GM19099 (cell line): ENCODE results near the gene CSTF3.

Experiments
- POLR2A ChIP-seq: IDR thresholded peaks from 3 replicates; pipeline ENCODE4 v1.6.1; 2011; ENCODE audit warnings: low read depth; ENCODE audit not compliant: insufficient read length; ENCODE audit errors: extremely low read depth

CSTF3 gene

DNA sequence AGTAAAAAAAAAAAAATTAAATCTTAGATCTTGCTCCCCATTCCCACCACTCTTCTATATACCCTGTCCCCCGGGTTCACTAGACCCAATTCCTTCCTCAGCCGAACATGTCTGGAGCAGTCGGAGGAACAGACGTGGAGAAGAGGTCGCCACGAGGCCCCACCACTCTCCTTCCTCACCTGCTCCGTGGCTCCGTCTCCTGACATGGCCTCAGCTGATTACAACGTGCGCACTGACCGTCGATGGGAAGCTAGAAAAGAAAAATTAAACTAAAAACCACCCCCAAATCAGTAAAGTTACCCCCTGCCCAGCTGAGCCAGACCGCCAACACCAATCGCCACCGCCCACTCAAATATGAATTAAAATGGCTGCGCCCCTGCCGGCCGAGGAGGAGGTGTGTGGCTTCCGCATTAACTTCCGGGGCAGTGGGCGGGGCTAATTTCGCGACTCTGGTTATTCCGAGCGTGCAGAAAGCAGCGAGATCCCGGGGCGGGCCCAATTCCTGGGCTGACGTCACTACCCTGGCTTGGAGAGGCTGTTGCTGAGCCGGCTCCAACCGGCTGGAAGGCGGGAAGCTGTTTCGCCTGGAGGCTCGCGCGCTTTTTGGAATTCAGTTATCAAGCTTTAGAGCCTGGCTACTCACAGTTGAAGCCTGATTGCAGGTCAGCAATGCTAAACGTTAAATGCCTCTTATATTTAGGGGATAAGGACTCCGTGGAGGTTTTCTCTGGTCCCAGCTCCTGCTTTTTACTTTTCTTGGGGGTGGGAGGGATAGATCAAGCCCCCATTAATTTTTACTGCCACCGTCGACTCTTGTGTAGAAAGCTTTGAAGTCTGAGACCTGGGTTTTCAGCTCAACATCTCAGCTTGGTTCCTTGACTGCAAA, at the start of gene CSTF3:
Gene CSTF3, minus strand, starts transcription at position 361 of the 886 bp plus-strand sequence. Its CDS starts 155 bp downstream, at position 206.
- TF ChIP-seq POLR2A = peak; percentile 78

DNA sequence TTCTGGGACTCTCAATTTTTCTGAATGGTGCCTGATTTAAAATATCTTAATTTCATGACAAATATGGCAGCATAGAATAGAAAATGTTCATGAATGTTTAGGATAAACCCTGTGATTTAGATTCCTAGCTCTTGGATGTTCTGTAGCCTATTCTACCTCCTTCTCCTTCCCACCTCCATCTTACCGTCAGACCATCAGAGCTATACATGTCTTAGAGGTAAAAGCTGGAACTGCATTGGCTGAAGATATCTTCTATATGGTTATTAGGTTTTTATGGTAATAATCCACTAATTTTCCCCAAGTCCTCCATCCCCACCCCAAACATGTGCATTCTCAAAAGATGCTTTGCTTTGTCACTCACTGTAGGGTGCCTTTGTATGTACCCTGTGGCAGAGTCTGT, 46.9 kb upstream of the CSTF3 start:
- TF ChIP-seq POLR2A = no peak

DNA sequence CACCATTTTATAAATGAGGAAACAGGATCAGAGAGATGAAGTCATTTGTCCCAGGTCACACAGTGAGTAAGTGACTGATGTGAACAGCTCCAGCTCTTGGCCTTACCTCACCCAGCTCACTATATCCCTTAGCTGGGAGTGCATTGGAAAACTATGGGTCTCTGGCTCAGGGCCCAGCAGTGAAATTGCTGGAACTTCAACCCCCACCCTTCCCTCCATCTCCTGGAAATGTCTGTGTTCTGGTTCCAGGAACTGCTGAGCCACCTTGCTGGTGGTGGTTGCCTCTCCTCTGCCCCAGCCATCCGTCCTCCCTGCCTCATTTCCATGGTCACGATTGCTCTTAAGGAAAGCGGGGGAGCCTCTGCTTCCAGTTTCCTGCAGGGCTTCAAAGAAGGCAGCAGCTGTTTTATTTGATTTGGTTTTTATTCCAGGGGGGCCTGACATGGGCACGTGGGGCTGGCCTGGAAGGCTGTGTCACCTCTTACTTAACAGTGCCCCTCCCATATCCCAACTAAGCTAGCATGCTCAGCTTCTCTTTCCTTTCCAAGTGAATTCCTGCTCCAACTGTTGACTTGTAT, 46.2 kb upstream of the CSTF3 start:
- no peak for TF ChIP-seq POLR2A

DNA sequence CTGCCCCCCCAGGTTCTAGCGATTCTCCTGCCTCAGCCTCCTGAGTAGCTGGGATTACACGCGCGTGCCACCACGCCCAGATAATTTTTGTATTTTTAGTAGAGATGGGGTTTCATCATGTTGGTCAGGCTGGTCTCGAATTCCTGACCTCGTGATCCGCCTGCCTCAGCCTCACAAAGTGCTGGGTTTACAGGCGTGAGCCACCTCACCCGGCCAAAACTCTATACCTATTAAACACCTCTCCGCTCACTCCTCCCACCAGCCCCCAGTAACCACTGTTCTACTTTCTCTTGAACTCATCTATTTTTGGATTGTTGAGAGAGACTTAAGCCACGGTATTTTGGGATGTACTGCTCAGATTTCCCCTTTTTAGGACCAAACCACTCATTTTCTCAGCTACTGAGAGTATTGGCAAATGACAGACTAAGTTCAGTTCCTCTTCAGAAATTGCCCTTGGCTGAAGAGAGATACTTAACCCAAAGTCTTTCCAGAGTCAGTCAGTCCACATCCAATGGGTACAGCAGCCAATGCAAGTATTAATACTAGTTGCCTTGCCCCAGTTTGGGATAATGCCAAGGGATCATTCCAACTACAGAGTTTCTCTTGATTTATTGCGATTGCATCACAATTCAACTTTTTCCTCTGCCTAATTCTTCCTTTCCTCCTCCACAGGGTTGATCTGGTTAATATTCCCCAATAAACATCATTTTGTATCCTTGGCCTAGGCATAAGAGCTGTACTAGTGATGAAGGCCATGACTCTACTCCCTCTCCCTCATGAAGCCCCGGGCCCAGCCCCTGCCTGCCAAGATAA, 36.8 kb upstream of the CSTF3 start:
- no peak for TF ChIP-seq POLR2A

DNA sequence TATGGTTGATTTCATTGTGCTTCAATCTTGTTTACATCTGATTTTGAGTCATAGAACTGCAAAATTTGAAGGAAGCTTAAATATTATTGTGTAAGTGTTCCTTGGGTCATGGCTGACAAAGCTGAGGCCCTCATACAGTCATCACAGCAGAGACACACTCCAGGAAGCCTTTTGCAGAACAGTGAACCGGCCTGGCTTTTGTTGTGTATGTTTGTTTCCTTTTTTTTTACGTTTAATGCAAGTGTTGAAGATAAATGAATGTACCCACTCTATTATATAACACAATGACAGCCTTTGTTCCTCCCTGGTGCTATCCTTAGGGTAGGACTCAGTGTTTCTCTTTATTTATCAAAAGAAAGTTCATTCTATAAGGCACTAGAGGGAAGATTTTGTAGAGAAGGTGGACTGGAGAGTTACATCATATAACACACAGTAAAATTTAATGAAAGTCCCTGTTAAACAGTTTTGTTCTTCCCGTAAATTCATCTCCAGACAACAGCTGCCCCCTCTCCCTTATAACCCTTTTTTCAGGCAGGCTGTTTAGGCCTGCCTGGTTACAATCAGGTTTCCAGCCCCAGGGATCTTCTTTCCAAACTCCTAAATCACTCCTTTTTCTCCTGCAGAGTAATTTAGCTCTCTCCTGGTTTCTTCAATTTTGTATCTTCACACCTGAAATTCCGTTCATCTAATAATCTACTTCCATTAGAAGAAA, 34.3 kb upstream of the CSTF3 start:
- TF ChIP-seq POLR2A = no peak

DNA sequence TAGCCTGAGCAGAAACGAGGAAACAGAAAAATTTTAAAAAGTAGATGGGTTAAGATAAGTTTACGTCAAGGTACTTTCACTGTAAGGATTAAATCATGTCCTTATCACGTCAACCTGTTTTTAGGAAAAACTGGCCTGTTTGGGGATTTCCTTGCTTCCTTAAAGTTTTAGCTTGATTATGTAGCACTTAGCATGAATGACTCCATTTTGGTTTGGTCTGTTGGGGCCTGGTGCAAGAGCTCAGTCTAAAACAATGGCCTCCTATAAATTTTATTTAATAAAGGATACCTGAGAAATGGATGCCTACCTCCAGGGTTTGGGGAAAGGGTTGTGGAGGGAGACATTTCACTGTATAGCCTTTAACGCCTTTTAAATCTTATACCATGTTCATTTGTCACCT, 33.2 kb upstream of the CSTF3 start:
- no peak for TF ChIP-seq POLR2A

DNA sequence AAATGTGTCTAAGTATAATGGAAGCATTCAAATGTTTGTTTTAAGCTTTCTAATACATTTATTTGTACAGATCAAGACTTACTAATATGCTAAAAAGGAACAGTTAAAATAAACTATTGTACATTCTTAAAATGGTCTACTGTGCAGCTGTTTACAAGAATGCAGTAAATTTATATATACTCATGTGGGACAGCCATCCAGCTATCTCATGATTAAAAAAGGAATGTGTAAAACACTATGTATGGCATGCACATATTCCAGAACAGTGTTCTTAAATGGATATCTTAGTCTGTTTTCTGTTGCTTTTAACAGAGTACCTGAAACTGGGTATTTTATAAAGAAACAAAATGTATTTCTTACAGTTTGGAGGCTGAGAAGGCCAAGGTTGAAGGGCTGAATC, 30.2 kb upstream of the CSTF3 start:
- no peak for TF ChIP-seq POLR2A

DNA sequence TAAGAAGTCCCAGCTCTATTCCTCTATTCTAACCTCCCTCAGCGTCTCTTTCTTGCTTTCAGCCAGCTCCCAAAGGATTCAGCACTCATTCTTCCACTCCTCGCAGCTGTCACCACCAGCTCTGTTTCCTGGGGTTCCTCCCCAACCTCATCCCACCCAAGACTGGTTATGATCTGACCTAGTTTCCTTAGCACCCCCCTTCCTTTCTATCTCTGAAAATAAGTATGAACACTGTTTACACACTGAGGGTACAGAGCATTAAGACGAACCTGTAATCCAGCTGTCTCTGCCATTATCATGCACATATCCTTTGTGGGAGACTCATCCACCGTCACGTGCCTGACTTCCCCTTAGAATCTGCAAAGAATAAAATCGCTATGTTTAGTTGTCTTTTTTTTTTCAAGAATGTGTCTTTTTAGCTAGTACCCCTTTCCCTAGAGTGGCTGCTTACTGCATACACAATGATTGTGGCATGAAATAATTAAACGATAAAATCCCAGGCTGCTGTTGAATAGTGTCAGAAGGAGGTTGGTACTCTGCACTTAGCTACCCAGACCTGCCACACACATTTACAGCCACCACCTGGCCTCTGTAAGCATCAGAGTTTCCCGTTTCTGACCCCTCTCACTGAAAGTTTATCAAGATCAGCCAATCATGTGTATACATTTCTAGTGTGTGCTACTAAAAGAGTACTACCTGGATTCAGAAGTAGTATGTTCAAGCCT, 26.9 kb upstream of the CSTF3 start:
- TF ChIP-seq POLR2A = no peak

DNA sequence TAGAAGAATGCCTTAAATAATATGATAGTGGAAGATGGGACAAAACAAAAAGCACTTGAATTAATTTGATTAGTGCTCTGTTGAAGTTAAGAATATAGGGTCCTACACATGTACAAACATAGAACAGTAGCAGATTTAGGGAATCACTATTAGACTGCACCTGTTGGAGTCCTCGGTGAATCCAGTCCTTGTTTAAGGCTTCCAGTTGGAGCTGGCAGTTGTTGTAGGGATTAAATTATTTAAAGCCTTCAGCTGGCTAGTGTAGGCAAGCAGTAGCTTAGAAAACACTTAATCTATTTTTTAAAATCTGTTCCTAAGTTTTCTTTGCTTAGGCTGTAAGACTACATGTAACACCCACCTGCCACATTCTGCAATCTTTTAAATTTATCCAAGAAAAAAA, 24.5 kb upstream of the CSTF3 start:
- TF ChIP-seq POLR2A = no peak

DNA sequence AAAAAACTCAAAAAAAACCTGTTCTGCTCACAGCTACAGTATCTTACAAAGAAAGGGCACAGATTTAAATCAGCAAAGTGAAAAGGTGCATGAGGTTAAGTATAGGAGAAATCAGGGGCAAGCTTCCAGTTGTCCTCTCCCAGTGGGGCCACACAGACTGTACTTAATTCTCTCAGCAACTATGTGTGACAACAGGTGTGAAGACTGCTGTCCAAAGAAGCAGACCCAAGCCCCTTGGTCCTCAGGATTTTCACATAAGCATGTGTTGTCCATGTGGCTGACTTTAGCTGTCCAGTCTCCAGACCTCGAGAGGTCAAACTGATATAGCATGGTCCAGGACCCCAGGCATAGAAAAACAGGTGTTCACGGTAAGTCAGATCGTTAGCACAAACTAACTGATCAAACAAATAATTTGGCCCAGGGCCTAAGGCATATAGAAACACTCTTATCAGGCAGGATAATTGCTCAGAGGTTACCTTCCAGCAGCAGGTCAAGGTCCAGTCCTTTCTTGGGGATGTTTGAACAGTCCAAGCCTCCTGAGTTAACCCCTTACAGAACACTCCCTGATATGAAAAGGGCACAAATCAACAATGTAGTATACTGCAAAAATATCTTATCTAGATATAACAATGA, 21.1 kb upstream of the CSTF3 start:
- no peak for TF ChIP-seq POLR2A

DNA sequence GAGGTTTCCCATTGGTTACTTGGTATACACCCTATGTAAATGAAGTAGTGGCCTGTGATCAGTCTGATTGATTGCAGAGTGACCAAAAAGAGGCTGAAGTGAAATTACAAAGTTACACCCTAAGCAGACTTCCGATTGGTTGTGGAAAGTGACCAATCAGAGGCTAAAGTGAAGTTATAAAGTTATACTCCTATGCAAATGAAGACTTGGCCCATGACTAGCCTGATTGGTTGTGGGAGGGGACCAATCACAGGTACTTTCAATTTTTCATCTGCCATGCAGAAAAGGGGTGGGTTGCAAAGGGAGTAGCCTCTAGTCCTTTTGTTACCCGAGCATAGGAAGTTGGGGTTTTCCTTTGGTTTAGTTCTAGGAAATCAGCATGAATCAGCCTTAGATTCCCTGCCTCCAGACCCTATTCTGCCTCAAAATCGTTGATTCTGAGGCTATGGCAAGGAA, 18.1 kb upstream of the CSTF3 start:
- no peak for TF ChIP-seq POLR2A

DNA sequence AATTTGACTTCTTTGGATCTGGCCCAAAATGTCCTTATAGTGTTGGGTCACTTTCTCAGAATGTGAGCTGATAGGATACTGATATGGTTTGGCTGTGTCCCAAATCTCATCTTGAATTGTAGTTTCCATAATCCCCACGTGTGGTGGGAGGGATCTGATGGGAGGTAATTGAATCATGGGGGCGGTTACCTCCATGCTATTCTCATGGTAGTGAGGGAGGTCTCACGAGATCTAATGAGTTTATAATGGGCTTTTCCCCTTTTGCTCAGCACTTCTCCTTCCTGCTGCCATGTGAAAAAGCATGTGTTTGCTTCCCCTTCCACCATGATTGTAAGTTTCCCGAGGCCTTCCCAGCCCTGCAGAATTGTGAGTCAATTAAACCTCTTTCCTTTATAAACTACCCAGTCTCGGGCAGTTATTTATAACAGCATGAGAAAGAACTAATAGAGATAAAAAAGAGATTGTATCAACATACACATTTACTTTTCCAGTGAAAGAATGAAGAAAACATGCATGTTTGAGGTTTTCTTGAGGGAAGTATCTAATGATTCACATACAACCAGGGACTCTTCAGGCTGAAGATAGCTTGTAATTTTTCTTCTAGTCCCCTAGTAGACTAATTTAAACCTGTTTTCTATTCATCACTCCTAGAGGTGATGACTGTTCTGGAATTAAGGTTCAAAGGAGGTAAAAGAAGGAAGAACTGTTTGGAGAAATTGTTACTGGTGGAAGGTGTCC, 17.3 kb upstream of the CSTF3 start:
- TF ChIP-seq POLR2A = no peak

DNA sequence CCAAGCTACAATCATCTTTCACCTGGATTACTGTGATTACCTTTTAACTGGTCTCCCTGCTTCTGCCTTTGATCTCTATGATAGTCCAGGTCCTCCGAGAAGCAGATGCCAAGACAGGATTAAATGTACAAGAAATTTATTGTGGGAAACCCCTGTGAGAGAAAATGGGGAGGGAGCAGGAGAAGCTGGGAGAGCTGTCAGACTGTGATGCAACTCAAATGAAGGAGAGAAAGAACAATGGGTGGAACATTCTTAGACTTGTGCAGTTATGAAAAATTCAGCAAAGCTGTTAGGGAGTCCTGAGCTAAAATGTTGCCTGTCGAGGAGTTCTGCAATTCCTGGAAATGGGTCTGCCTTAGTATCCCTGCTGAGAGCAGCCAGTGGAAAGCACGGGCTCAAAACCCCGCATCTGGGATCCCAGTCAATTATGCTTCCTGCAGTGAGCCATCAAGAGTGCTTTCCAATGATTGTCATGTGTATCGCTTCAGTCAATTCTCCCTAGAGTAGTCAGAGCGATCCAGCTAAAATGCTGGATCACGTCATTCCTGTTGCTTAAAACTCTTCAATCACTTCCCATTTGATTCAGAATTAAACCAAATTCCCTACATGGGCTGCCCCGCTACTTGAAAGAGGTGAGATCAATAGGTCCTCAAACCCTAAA, 16.5 kb upstream of the CSTF3 start:
- no peak for TF ChIP-seq POLR2A
